ENCODE data around the gene MALT1. TPM values are rescaled to one million over a fixed set of nuclear protein-coding genes. Genes with fewer than 3 reads are reported as not detected.
A peak's percentile ranks its signal among the peaks of the same experiment; 100 is the strongest.
"Not testable (repeated sequence)": the region's sequence is repeated elsewhere in the genome, so short reads cannot be mapped to it uniquely, and the experiment has no call there.

The MALT1 gene
- polyA plus RNA-seq, 3 donors, result 27.1 to 38.6 (median 32.1) TPM

- no peak for DNase-seq (ENCODE audit: extremely low read depth in 1 of 11, low read depth in 9 of 11, low spot score in 4 of 11)
Measured at GRCh38 chr18:58646334-58646862, 24.9 kb upstream of the MALT1 start.

- no peak for DNase-seq (ENCODE audit: extremely low read depth in 1 of 11, low read depth in 9 of 11, low spot score in 4 of 11)
Measured at GRCh38 chr18:58649966-58650816, 21.1 kb upstream of the MALT1 start.

- not testable (repeated sequence) for DNase-seq (ENCODE audit: extremely low read depth in 1 of 11, low read depth in 9 of 11, low spot score in 4 of 11)
Measured at GRCh38 chr18:58650830-58651229, 20.4 kb upstream of the MALT1 start.

- DNase-seq (ENCODE audit: extremely low read depth in 1 of 11, low read depth in 9 of 11, low spot score in 4 of 11), result not testable (repeated sequence)
Measured at GRCh38 chr18:58653144-58653722, 18.0 kb upstream of the MALT1 start.

GRCh38 chr18:58653814-58654509 lies 17.3 kb upstream of the MALT1 start:
- DNase-seq (ENCODE audit: extremely low read depth in 1 of 11, low read depth in 9 of 11, low spot score in 4 of 11), result no peak

GRCh38 chr18:58654896-58655614 lies 16.2 kb upstream of the MALT1 start:
- DNase-seq (ENCODE audit: extremely low read depth in 1 of 11, low read depth in 9 of 11, low spot score in 4 of 11), result no peak

GRCh38 chr18:58657081-58657480 lies 14.2 kb upstream of the MALT1 start:
- DNase-seq (ENCODE audit: extremely low read depth in 1 of 11, low read depth in 9 of 11, low spot score in 4 of 11), result no peak

GRCh38 chr18:58657494-58657893 lies 13.8 kb upstream of the MALT1 start:
- DNase-seq (ENCODE audit: extremely low read depth in 1 of 11, low read depth in 9 of 11, low spot score in 4 of 11), result no peak

- no peak for DNase-seq (ENCODE audit: extremely low read depth in 1 of 11, low read depth in 9 of 11, low spot score in 4 of 11)
Measured at GRCh38 chr18:58659691-58660090, 11.6 kb upstream of the MALT1 start.

GRCh38 chr18:58660915-58661314 lies 10.3 kb upstream of the MALT1 start:
- no peak for DNase-seq (ENCODE audit: extremely low read depth in 1 of 11, low read depth in 9 of 11, low spot score in 4 of 11)

- DNase-seq (ENCODE audit: extremely low read depth in 1 of 11, low read depth in 9 of 11, low spot score in 4 of 11), result no peak
Measured at GRCh38 chr18:58661423-58661822, 9.8 kb upstream of the MALT1 start.

GRCh38 chr18:58662118-58662517 lies 9.1 kb upstream of the MALT1 start:
- DNase-seq (ENCODE audit: extremely low read depth in 1 of 11, low read depth in 9 of 11, low spot score in 4 of 11), result no peak

- no peak for DNase-seq (ENCODE audit: extremely low read depth in 1 of 11, low read depth in 9 of 11, low spot score in 4 of 11)
Measured at GRCh38 chr18:58666176-58666575, 5.1 kb upstream of the MALT1 start.

- DNase-seq (ENCODE audit: extremely low read depth in 1 of 11, low read depth in 9 of 11, low spot score in 4 of 11), result no peak
Measured at GRCh38 chr18:58668211-58668610, 3.1 kb upstream of the MALT1 start.

GRCh38 chr18:58668897-58669296 lies 2.4 kb upstream of the MALT1 start:
- DNase-seq (ENCODE audit: extremely low read depth in 1 of 11, low read depth in 9 of 11, low spot score in 4 of 11), result no peak

GRCh38 chr18:58669731-58670378 lies 1.4 kb upstream of the MALT1 start:
- DNase-seq (ENCODE audit: extremely low read depth in 1 of 11, low read depth in 9 of 11, low spot score in 4 of 11), result no peak

- peak in 2 of 11 donors; percentile 4 for DNase-seq (ENCODE audit: extremely low read depth in 1 of 11, low read depth in 9 of 11, low spot score in 4 of 11)
Measured at GRCh38 chr18:58670404-58671110, 708 bp upstream of the MALT1 start.

All from renal cortex interstitium (tissue), 11 donors.